Hematopoietic multipotent progenitor cell treated with erythropoietin and hydrocortisone succinate and interleukin-3 and kit ligand, for 6 days (in vitro differentiated cells): ENCODE results near the gene SLC8A1.

Source experiments
- DNase-seq: peaks from one replicate; pipeline ENCODE4 v3.0.0-alpha.2; 2015

SLC8A1 gene

DNA sequence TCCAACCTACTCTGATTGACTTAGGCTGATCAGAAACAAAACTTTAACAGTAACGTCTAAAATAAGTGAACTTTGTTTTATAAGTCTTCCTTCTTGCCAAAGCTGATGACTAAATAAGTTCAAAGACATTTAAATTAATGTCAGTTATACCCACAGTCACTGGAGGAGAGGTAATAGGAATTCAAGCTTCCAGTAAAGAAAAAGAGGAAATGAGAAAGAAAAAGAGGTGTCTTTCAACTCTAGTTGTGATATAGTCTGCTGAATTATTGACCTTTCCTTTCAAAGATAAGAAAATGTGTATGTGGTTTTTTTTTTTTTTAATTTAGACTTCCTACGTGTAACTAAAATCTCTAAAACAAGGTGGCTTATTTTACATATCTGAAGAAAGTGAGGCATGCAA is 191.5 kb downstream of the SLC8A1 start:
- DNase-seq, result no peak

GRCh38 chr2:40259900-40260299 is 192.0 kb downstream of the SLC8A1 start:
- DNase-seq, result no peak

- DNase-seq, result no peak
Measured at GRCh38 chr2:40258135-40258457, 193.8 kb downstream of the SLC8A1 start.

GRCh38 chr2:40257340-40258134 is 194.4 kb downstream of the SLC8A1 start:
- DNase-seq, result no peak

DNA sequence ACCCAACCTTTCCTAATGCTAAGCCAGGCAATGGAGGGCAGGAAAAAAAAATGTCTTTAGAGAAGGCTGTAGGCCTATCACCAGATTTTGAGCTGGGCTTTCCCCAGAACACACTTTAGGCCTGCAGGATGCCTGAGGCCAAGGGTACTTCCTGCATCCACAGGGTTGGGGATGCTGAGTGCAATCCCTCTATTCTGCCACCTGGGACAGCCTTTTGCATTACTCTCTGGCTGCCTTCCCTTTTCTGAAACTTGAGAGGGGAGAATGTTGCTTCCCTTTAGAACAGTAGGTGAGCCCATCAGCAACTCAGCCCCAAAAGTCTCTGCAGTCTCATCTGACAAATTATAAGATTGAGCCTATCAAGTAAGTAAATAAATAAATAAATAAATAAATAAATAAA is 195.2 kb downstream of the SLC8A1 start:
- peak; percentile 11 for DNase-seq

- no peak for DNase-seq
Measured at GRCh38 chr2:40256008-40256407, 195.9 kb downstream of the SLC8A1 start.

DNA sequence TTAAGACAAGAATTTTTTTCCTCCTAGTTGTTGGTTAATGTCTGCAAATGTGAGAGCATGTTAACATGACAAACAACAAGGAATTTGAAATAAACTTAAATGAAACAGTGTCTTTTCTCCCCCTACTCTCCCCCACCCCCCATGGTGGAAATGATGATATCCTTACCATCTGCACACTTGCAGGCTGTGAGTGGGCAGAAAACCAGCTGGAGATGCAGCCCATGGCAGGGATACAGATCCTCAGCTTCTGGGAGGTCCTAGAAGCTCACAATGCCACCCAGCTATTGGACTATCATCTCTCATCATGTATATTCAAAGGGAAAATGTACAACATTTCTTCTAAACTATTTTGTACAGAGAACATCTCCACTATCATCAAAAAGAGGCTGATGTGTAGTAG is 196.8 kb downstream of the SLC8A1 start:
- DNase-seq, result no peak

DNA sequence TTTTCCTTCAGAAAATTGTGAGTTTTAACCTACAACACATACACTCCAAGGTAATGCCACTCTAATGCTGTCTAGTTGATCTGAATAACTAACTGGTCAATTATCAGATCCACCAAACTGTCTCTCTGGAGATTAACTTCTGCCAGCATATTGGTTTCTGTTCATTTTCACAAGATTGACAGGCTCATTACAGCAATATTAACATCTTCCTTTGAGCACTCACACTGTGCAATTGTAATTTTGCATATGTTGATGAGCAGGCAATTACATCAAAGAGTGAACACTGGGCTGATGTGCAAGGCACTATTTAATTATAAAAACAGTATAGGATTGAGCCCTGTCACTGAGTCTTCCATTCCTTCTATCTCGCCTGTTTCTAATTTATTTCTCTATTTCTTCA is 197.3 kb downstream of the SLC8A1 start:
- DNase-seq, result no peak

- peak; percentile 4 for DNase-seq
Measured at GRCh38 chr2:40251137-40251536, 200.8 kb downstream of the SLC8A1 start.

DNA sequence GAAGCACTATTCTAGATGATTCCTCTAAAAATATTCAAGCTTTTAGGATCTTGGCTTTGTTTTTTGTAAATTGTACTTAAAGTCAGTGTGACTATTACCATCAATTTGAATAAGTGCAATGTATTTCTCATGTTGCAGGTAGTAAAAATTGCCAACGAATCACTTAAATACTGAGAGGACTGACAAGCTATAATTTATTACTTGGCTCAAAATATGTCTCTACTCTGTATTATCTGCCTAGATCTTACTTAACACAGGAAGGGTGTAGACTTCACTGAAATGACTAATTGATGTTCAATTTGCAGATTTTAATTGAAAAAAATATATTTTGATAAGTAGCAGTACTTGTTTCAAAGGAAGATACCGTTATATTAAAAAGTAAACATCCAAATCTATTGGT is 202.3 kb downstream of the SLC8A1 start:
- DNase-seq, result no peak

DNA sequence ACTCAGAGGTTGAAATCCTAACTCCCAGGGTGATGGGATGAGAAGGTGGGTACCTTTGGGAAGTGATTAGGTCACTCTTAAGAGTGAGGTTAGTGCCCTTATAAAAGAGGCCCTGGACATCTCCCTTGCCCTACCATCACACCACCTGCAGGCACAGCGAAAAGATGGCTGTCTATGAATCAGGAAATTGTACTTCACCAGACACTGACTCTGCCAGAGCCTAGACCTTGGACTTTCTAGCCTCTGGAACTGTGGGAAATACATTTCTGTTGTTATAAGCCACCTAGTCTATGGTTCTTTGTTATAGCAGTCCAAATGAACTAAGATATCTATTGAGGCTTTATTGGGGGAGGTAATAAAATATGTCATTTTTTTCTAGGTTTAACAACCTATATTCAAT is 203.6 kb downstream of the SLC8A1 start:
- DNase-seq, result no peak

DNA sequence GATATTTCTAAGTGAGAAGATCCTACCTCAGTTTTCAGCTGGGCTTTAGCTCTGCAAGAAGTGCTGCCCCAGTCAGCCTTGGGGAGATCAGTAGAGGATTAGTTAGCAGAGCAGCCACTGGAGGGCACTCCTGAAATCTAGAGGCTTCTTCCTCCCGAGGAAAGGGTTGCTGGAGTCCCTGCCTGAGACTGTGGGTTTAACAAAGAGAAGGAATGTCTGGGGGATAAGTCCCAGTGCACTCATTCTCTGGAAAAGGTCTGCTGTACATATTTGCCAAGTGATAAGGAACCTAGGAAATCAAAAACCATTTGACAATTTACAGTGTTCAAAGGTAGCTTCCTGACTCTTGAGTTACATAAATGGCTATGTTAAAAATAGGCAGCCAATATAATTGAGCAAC is 207.2 kb downstream of the SLC8A1 start:
- peak; percentile 54 for DNase-seq

- DNase-seq, result no peak
Measured at GRCh38 chr2:40244251-40244650, 207.6 kb downstream of the SLC8A1 start.

GRCh38 chr2:40243581-40244187 is 208.2 kb downstream of the SLC8A1 start:
- DNase-seq, result no peak

- no peak for DNase-seq
Measured at GRCh38 chr2:40242315-40242714, 209.6 kb downstream of the SLC8A1 start.

DNA sequence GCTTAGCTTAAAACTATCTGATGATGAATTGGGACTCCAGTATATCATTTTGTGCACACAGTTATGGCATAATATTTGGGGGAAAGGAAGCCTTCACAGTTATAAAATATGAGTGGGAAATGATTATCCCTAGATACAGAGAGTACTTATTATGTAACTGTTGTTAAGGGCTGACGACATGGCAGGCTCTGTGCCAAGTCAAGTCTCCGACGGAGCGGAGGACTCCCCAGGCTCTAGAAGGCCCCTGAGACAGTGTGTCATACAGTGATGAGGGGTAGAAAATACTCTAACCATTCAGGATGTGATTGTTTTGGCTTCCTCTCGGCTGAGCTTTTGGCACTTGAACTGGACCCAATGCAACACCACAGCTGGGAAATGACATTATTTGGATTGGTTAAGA is 211.8 kb downstream of the SLC8A1 start:
- no peak for DNase-seq

DNA sequence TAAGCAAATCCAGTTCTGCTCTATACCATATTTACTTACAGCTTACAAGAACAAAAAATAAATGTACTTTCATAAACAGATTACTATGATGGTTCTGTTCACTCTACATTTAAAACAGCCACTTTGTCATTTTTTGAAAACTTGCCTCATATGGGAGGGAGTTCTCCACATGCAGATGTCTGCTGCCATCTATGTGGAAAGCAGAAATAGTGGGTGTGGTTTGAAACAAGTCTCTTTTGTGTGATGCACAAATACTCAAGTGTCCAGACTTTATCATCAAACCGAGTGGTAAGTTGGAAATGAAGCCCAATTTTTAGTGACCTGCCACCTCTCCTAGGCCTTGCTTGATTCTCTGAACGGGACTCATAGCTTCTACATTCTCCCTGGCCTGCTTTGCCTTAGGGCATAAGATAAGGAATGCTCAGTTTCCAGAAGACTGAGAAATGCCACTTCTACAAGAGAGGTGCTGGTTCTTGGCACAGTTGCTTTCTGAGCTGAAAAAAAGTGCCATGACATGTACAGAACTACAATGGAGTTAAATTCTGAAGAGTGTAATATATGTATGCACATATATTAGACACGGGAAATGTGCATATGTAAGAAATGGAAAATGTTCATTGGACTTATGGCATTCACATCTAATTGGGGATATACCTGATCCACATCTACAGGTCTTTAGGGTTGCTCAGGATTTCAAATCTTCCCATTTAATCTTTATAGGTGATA is 221.0 kb downstream of the SLC8A1 start:
- DNase-seq, result no peak

GRCh38 chr2:40230186-40230585 is 221.7 kb downstream of the SLC8A1 start:
- no peak for DNase-seq

- no peak for DNase-seq
Measured at GRCh38 chr2:40228310-40228709, 223.6 kb downstream of the SLC8A1 start.

GRCh38 chr2:40227210-40227609 is 224.7 kb downstream of the SLC8A1 start:
- DNase-seq, result no peak

- DNase-seq, result no peak
Measured at GRCh38 chr2:40226637-40227036, 225.3 kb downstream of the SLC8A1 start.

- DNase-seq, result no peak
Measured at GRCh38 chr2:40225670-40226210, 226.2 kb downstream of the SLC8A1 start.

DNA sequence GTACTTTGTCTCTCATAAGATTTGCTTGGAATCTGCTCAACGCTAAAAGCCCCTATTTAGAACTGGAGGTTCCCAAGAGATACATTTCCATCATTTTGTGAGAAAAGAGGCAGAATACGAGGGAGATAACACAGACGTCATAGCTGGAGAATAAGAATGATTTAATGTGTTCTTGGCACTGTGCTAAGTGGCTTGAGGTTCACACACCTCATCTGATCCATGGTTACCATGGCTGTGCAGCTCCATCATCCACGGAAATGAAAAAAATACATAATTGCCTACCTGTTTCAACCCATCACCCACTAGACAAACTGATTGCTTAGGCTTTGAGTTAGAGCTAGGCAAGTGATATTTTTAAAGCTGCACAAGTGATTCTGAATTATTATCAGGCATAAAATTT is 227.6 kb downstream of the SLC8A1 start:
- no peak for DNase-seq
